Measurements from ENCODE around the gene CC2D2A.

DNA sequence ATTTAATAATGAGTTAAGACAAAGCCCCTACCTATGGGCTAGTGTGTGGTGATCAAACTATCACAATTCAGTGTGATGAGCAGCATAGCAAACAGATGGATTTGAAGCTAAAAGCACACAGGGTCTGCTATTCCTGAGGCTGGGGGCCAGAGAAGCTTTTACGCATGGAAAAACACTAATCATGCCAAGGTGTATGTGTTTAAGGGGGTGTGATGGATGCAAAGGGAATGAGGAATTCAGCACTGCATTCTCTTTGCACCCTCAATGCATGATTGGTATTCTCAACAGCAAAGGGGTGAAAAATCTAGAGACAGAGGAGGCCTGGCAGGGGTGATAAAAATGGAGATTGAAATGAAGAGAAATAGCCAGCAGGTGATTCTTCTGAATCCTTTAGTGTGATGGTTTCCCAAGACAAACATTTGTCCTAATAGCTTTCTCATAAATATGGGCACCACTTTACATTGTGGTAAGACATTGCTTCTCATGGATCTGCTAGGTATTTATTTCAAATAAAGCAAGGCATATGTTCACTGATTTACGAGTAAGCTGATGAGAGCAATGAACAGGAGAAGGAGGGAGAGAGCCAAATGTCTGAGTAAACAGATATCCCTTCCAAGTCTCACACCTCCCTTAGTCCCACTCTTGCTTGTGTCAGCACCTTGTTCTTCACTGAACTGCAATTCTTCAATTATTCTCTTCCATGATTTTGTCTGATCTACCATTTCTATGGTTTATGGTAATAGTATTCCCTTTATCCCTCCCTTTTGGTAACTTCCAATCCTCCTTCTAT, 26.1 kb upstream of the CC2D2A start:
- TF ChIP-seq EP300 (IDR thresholded peaks at IDR 0.05): no peak
- no peak for TF ChIP-seq POLR2A (IDR thresholded peaks at IDR 0.05)
- TF ChIP-seq POLR2AphosphoS5 (IDR thresholded peaks at IDR 0.05): no peak
- TF ChIP-seq CTCF (IDR thresholded peaks at IDR 0.05): no peak
